ENCODE results near the gene TUBGCP6. TPM values are rescaled to one million over a fixed set of nuclear protein-coding genes. Genes with fewer than 3 reads are reported as not detected.

Gene TUBGCP6
- total and polyA plus RNA-seq, 2 donors (not counting 3 experiments of a cell fraction or from before 2014, with no cell fraction given), result 33.1 to 45.3 TPM

- no peaks in the 10 kb centered on the region for H3K36me3 ChIP-seq (ENCODE audit: control insufficient read depth in 2 of 2, extremely low read depth in 1 of 2, insufficient read depth in 2 of 2, low read length in 2 of 2)
- ChIA-PET POLR2A (no interaction called here), CTCF (no interaction called here)
- H3K4me3 ChIP-seq (replicated peaks in 1 of 3; ENCODE audit: insufficient read depth in 1 of 3, low read depth in 1 of 3, low read length in 3 of 3), result no peak overlapping the region
- no peak overlapping the region for H3K4me2 ChIP-seq (ENCODE audit: insufficient read depth, low read length)
- dilution Hi-C loops (cut with MboI; ENCODE audit: extremely low pct_ligation_motif_present, low sequenced_read_pairs), result no loop called here
- no peaks in the 10 kb centered on the region for H3K27me3 ChIP-seq (ENCODE audit: control insufficient read depth in 2 of 2, insufficient read depth in 2 of 2, low read length in 2 of 2)
- DNase-seq (ENCODE audit: low read depth, low spot score) (no peak), FAIRE-seq (no peak)
- H3K9ac ChIP-seq (replicated peaks; ENCODE audit: extremely low read depth, insufficient read depth, low read length), result no peak overlapping the region
- no TSS peak for BruUV-seq (replicated peaks)
- intact Hi-C loops (cut with micrococcal nuclease), result no loop called here
- H3K9me1 ChIP-seq (replicated peaks; ENCODE audit: control insufficient read depth, extremely low read depth, insufficient read depth, low read length), result no peaks in the 10 kb centered on the region
- no peaks in the 10 kb centered on the region for H4K20me1 ChIP-seq (replicated peaks; ENCODE audit: control insufficient read depth, extremely low read depth, insufficient read depth, low read length)
- no peak overlapping the region for H2AFZ ChIP-seq (ENCODE audit: low read depth, low read length)
- H3K9me3 ChIP-seq (replicated peaks; ENCODE audit: control insufficient read depth, insufficient read depth, low read length), result no peaks in the 10 kb centered on the region
- TF ChIP-seq MAX (IDR thresholded peaks at IDR 0.05; ENCODE audit: insufficient read depth, insufficient read length) (no peak), POLR2AphosphoS5 (IDR thresholded peaks at IDR 0.05; ENCODE audit: insufficient read depth, low read depth, low read length) (no peak), FOS (IDR thresholded peaks at IDR 0.05; ENCODE audit: borderline replicate concordance, insufficient read depth, low read length) (no peak), EZH2 (IDR thresholded peaks at IDR 0.05; ENCODE audit: borderline replicate concordance, low read depth, low read length, severe bottlenecking) (no peak), GATA2 (IDR thresholded peaks at IDR 0.05; ENCODE audit: insufficient read depth, insufficient read length, low read depth, low read length) (no peak), POLR2A (IDR thresholded peaks at IDR 0.05; ENCODE audit: low read depth, low read length) (no peak), MYC (IDR thresholded peaks at IDR 0.05; ENCODE audit: low read depth, low read length) (no peak), JUN (IDR thresholded peaks at IDR 0.05; ENCODE audit: borderline replicate concordance, insufficient read depth, insufficient read length, low read depth) (no peak), CTCF (IDR thresholded peaks at IDR 0.05; ENCODE audit: extremely low read depth in 1 of 2, insufficient read depth in 1 of 2, low read depth in 1 of 2, low read length in 2 of 2) (no peak)
- H3K79me2 ChIP-seq (ENCODE audit: control insufficient read depth, insufficient read depth, low read length), result no peaks in the 10 kb centered on the region
- H3K27ac ChIP-seq (ENCODE audit: insufficient read depth, low read depth, low read length), result no peak overlapping the region
- H3K4me1 ChIP-seq (ENCODE audit: control insufficient read depth, extremely low read depth, insufficient read depth, low read length), result peaks cover 4% of the 10 kb centered on the region
Measured at GRCh38 chr22:50171965-50172421, 72.8 kb downstream of the TUBGCP6 start.

Data from endothelial cell of umbilical vein (primary cell).